ENCODE data around the gene FAM171A1.

FAM171A1 gene

GRCh38 chr10:15242261-15242840 lies 128.7 kb downstream of the FAM171A1 start:
- DNase-seq (ENCODE audit: low read depth), result no peak

- DNase-seq (ENCODE audit: low read depth), result no peak
Measured at GRCh38 chr10:15241306-15241705, 129.8 kb downstream of the FAM171A1 start.

GRCh38 chr10:15238555-15239335 lies 132.3 kb downstream of the FAM171A1 start:
- DNase-seq (ENCODE audit: low read depth), result no peak

GRCh38 chr10:15237351-15237750 lies 133.7 kb downstream of the FAM171A1 start:
- DNase-seq (ENCODE audit: low read depth), result no peak

- no peak for DNase-seq (ENCODE audit: low read depth)
Measured at GRCh38 chr10:15236340-15236739, 134.7 kb downstream of the FAM171A1 start.

GRCh38 chr10:15232279-15232678 lies 138.8 kb downstream of the FAM171A1 start:
- no peak for DNase-seq (ENCODE audit: low read depth)

GRCh38 chr10:15231426-15231825 lies 139.7 kb downstream of the FAM171A1 start:
- DNase-seq (ENCODE audit: low read depth), result no peak

GRCh38 chr10:15230257-15230656 lies 140.8 kb downstream of the FAM171A1 start:
- DNase-seq (ENCODE audit: low read depth), result no peak

- no peak for DNase-seq (ENCODE audit: low read depth)
Measured at GRCh38 chr10:15229268-15229667, 141.8 kb downstream of the FAM171A1 start.

GRCh38 chr10:15228426-15228825 lies 142.7 kb downstream of the FAM171A1 start:
- no peak for DNase-seq (ENCODE audit: low read depth)

GRCh38 chr10:15227611-15228372 lies 143.3 kb downstream of the FAM171A1 start:
- DNase-seq (ENCODE audit: low read depth), result no peak

GRCh38 chr10:15225511-15225910 lies 145.6 kb downstream of the FAM171A1 start:
- no peak for DNase-seq (ENCODE audit: low read depth)

GRCh38 chr10:15224948-15225347 lies 146.1 kb downstream of the FAM171A1 start:
- DNase-seq (ENCODE audit: low read depth), result no peak

GRCh38 chr10:15223174-15223573 lies 147.9 kb downstream of the FAM171A1 start:
- no peak for DNase-seq (ENCODE audit: low read depth)

GRCh38 chr10:15222511-15222910 lies 148.6 kb downstream of the FAM171A1 start:
- DNase-seq (ENCODE audit: low read depth), result no peak

- no peak for DNase-seq (ENCODE audit: low read depth)
Measured at GRCh38 chr10:15220445-15220844, 150.6 kb downstream of the FAM171A1 start.

- DNase-seq (ENCODE audit: low read depth), result no peak
Measured at GRCh38 chr10:15216700-15217099, 154.4 kb downstream of the FAM171A1 start.

- no peak for DNase-seq (ENCODE audit: low read depth)
Measured at GRCh38 chr10:15214237-15214636, 156.9 kb downstream of the FAM171A1 start.

GRCh38 chr10:15213461-15213861 lies 157.6 kb downstream of the FAM171A1 start:
- DNase-seq (ENCODE audit: low read depth), result no peak

- DNase-seq (ENCODE audit: low read depth), result no peak
Measured at GRCh38 chr10:15211464-15211979, 159.6 kb downstream of the FAM171A1 start.

GRCh38 chr10:15210521-15210920 lies 160.6 kb downstream of the FAM171A1 start:
- DNase-seq (ENCODE audit: low read depth), result no peak

GRCh38 chr10:15209827-15210509 lies 161.1 kb downstream of the FAM171A1 start:
- peak; percentile 63 for DNase-seq (ENCODE audit: low read depth)

Measured in activated T-helper 1 cell treated with Interleukin-2 at 50 U/mL for 16 hours (primary cell).